Stimulated activated CD4-positive, alpha-beta T cell treated with anti-CD3 and anti-CD28 coated beads, TNF-alpha, amount 100 ng/mL, for 1 hour (primary cell): Measurements from ENCODE around the gene ZNF670.
A peak's percentile ranks its signal among the peaks of the same experiment; 100 is the strongest.
"Not testable (repeated sequence)": the region's sequence is repeated elsewhere in the genome, so short reads cannot be mapped to it uniquely, and the experiment has no call there.

Experiments
- DNase-seq, 3 donors: peaks; one replicate each; pipeline ENCODE4 v3.0.0-alpha.2; 2020; ENCODE audit warnings: low read depth in 3 of 3, low spot score in 1 of 3

The ZNF670 gene

DNA sequence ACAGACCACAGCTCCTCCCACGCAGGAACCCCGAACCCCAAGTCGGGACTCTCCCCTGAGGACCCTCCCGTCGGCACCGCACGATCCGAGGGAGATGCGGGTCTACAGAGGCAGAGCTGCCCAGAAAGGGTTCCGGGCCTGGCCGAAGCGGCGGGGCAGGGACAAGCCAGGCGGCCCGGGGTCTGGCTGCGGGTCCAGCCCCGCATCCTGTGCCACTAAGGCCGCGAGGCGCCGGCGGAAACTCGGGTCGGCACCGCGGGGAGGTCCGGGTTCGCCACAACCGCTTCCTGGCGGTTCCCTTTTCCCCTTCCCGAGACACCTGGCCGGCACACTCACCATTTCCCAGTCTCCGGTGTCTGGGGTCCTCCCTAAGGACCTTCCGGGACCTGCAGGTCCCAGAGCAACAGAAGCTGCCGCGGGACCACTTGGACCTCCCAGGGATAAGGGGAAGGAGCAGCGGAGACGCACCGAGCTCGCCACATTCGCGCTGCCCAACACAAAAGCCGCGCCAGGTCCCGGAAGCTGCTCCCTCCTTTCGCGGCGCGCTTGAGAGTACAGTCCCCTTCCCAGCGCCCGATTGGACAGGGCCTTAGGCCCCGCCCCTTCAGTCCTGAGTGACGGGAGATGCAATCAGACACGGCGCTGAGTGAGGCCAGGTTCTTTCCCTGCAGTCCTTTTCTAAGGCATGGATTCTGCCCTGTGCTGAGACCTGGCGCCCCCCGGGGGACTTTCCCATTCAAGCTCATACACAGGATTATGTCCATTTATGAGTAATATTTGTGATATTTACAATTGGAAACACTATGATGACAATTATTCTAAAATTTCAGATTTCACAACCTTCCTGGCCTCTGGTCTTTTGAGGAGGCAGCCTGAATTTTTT is at the start of gene ZNF670:
Gene ZNF670, minus strand, starts transcription at position 554 of the 883 bp plus-strand sequence. Its CDS starts 215 bp downstream, at position 339.
- peak; percentile 52 to 80 (median 53) for DNase-seq

- DNase-seq: not testable (repeated sequence)
Observed at GRCh38 chr1:247127519-247128282, 49.1 kb upstream of the ZNF670 start.

DNA sequence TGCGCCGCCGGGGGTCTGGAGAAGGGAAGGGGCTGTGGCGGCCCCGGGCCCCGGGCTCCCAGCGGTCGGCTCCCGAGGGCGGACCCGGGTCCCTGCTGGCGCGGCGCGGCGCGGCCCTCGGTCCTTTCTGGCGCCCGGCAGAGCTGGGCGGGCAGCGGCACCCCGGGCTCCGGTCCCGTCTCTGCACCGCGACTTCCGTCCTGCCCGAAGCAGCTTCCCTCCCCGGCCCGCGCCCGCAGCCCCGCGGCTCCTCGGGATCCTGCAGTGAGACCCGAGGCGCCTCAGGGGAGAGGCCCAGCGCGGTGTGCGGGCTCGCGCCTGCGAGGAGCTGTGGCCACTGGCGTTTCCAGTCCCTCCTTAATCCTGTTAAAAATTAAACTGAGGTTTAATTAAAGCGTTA is 48.0 kb upstream of the ZNF670 start:
- not testable (repeated sequence) for DNase-seq

- DNase-seq: not testable (repeated sequence)
Observed at GRCh38 chr1:247126166-247126565, 47.6 kb upstream of the ZNF670 start.

- DNase-seq: no peak
Observed at GRCh38 chr1:247121382-247121781, 42.8 kb upstream of the ZNF670 start.

DNA sequence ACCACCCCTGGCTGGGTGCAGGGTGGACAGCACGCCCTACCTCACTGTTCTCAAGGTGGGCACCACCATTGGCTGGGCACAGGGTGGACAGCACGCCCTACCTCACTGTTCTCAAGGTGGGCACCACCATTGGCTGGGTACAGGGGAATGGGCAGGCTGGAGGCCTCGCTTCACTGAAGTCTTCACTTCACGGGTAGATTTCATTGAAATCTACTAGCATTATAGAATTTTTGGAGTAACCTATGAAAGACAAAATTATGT is 41.7 kb upstream of the ZNF670 start:
- not testable (repeated sequence) for DNase-seq

- DNase-seq: no peak
Observed at GRCh38 chr1:247119600-247120407, 41.2 kb upstream of the ZNF670 start.

DNA sequence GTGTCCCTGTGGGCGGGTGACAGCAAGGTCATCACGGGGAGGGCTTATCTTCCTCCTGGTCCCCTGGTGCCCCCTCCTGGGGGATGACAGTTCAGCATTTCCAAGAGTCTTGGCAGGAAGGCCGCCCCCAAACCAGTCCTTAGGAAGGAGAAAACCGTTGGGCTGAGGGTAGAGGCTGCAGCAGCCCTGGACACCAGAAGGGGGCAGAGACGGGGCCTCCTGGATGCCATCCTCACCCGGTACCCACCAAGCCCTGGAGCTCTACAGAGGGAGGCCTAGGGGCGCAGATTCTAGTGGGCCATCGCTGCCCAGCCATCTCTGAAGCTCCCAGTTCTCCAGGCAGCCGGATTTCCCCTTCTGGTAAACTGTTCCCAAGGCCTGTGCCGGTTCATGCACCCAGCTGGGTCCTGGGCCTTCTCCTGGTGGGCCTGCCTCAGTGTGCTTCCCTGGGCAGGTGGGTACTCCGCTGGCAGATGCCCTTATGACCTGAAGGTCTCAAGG is 40.4 kb upstream of the ZNF670 start:
- DNase-seq: no peak

DNA sequence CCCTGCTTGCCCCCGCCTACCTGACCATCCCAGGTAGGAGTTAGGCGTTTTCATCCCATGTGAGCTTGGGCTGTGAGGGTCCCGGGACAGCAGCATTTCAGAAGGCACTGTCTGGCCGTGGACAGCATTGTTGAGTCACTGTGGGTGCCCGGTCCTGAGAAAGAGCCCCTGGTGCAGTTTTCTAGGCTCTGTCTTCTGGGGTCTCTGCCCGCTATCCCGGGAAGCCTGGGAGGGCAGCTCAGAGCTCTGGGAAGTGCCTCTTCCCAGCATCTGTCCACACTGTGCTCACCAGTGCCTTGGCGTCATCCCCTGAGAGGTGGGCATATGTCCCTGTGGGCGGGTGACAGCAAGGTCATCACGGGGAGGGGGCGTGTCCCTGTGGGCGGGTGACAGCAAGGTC is 36.9 kb upstream of the ZNF670 start:
- no peak for DNase-seq

GRCh38 chr1:247115141-247115510 is 36.5 kb upstream of the ZNF670 start:
- DNase-seq: no peak

DNA sequence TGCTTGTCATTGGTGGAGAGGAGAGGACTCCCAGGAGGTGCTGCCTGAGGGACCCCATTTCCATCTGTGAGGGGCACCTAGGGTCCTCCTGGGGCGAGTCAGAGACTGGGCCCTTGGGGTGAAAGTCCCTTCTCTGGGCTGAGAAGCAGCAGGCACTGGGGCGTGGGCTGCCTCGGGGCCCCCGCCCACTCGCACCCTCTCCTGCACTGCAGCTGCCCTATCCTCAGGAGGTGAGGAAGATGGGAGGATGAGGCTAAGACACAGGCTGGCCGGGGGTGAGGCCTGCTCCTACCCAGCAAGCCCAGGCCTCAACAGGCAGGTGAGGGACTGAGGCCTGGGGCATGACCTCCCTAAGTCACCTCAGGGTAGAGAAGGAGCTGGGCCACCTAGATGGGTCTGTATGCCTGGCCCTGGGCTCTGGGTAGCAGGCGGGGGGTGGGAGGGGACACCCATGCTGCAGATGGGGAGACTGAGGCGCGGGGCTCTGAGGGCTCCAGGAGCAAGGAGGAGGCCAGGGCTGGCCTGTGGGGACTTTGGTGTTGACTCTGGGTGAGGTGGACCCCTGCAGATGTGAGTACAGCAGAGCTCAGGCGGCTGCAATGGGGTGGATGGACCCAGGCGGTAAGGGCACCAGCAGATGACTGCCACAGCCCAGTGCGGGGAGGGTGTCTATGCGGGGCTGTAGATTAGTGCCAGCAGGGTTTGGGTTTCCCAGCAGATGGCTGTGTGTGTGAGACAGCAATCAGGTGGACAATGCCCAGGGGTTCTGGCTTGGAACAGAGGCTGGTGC is 35.9 kb upstream of the ZNF670 start:
- DNase-seq: no peak

GRCh38 chr1:247113733-247114271 is 35.2 kb upstream of the ZNF670 start:
- DNase-seq: no peak

- DNase-seq: no peak
Observed at GRCh38 chr1:247113094-247113497, 34.5 kb upstream of the ZNF670 start.

- no peak for DNase-seq
Observed at GRCh38 chr1:247112479-247112781, 33.8 kb upstream of the ZNF670 start.

DNA sequence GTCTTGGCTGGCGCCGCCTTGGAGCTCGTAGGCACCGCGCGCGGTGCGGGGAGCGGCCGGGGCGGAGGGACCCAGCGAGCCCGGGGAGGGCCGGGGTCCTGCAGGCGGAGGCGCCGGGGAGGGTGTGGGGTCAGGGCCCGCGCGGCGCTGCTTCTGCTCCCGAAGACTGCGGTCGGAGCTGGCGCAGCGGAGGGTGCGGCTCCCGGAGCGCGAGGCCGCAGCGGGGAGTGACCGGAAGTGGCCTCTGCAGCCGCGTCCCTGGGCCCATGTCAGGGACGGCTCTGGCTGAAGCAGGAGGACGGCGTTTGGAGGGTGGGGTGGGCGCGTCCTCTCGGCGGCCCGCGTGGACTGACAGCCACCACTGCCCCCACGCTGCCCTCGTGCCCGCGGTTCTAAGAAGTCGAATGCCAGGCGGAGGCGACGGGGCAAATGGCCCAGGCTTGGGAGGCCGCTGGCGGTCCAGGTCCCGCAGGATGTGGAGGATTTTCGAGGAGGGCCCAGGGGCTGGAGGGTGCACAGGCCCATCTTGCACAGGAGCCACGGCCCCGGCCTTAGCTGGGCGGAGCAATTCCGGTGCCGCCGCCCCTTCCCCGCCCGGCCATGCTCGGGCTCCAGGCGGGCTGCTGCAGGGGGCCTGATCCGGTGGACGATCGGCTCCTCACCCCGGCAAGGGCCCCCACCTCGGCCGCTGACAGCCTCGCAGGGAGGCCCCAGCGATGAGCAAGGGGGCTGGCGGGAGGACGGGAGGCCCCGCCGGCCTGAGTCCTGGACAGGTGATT is 33.3 kb upstream of the ZNF670 start:
- no peak for DNase-seq

- DNase-seq: no peak
Observed at GRCh38 chr1:247111259-247111699, 32.7 kb upstream of the ZNF670 start.

DNA sequence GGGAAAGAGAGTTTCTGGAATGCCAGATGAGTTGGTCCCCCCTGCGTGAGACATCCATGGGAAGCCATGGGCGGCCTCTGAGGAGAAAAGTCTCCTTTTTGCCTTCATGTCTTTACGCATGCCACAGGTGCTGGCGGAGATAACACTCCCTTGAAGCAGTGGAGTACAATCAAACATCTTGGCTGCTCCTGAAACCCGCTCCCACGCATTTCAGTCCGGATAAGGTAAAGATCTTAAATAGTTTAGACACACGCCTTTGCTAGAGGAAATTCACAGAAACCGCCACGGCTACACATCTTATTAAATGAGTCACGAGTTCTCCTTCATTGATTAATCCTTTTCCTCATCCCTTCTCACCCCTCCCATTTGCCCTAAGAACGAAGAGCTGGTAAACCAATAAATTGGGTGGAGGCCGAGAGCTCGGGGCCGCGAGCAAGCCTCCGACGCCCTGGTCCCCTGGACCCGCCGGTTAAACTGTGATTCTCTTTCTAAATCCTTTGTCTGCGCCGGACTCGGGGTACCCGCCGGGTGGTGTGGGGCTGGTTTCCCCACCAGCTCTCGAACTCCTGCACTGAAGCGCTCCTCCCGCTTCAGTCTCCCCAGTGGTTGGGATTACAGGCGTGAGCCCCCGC is 32.1 kb upstream of the ZNF670 start:
- no peak for DNase-seq

- DNase-seq: no peak
Observed at GRCh38 chr1:247107694-247108093, 29.1 kb upstream of the ZNF670 start.

GRCh38 chr1:247105966-247106365 is 27.4 kb upstream of the ZNF670 start:
- DNase-seq: no peak
